Kidney capillary endothelial cell (primary cell): ENCODE measurements around the gene SHMT2.
"Not testable (repeated sequence)": the region's sequence is repeated elsewhere in the genome, so short reads cannot be mapped to it uniquely, and the experiment has no call there.

ENCODE experiments used
- DNase-seq: peaks from one replicate; pipeline ENCODE4 v3.0.0-alpha.2; 2018; ENCODE audit warnings: low spot score

Gene SHMT2

GRCh38 chr12:57266681-57267080 is 37.2 kb downstream of the SHMT2 start:
- DNase-seq = no peak

DNA sequence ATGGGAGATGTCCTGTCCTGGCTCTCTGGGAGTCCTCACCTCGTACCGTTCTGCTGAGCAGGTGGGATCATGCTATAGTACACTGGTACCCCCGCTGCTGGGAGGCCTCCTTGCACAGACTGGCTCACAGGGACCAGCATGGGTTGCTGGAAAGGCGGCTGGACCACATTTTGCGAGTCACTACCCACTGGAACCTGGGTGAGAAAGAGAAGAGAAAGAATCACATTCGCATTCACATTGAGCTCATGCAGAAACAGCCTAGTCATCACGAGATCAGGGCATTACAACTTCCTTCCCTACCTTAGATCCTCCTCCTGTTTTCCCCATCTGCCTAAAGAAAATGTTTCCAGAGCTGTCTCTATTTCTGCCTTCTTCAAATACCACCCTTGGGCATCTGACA is 38.8 kb downstream of the SHMT2 start:
- DNase-seq = no peak

- no peak for DNase-seq
Observed at GRCh38 chr12:57270966-57271470, 41.5 kb downstream of the SHMT2 start.

DNA sequence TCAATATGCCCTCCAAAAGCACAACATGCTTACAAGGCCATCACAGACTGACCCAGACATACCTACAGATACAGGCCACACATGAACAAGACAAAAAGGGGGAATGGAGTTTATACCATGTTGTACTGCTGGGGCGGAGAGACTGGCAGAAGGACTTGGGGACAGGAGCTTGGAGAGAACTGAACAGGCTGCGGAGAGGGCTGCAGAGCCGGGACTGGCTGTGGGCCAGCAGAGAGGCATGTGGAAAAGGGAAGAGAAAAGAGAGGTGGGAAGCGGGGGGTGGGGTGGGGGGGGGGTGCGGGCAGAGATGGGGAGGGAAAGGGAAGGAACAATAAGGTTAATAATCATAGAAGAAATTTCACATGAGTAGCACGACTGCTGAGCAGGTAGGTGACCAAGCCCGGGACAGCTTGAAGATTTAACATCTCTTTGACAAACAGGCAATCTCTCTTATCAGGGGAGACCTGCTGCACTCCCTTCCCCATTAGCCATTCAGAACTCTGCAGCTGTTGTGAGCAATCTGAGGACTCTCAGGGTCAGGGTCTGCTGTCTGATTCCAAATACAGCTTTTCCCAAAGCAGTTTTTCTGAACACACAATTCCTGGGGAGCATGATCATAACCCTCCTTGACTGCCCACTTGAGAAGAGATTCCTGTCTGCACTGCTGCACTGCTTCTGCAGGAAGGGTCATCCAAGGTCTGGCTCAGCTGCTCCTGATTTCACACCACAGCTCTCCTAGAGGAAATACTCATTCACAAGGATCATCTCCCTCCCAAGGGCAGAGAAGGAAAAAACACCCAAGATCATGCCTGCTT is 43.0 kb downstream of the SHMT2 start:
- DNase-seq = peak; percentile 56

GRCh38 chr12:57273516-57273915 is 44.0 kb downstream of the SHMT2 start:
- DNase-seq = no peak

DNA sequence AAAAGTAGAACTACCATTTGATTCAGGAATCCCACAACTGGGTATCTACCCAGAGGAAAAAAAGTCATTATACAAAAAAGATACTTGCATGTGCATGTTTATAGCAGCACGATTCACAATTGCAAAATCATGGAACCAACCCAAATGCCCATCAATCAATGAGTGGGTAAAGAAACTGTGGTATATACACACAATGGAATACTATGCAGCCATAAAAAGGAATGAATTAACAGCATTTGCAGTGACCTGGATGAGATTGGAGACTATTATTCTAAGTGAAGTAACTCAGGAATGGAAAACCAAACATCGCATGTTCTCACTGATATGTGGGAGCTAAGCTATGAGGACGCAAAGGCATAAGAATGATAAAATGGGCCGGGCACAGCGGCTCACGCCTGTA is 46.7 kb downstream of the SHMT2 start:
- not testable (repeated sequence) for DNase-seq

DNA sequence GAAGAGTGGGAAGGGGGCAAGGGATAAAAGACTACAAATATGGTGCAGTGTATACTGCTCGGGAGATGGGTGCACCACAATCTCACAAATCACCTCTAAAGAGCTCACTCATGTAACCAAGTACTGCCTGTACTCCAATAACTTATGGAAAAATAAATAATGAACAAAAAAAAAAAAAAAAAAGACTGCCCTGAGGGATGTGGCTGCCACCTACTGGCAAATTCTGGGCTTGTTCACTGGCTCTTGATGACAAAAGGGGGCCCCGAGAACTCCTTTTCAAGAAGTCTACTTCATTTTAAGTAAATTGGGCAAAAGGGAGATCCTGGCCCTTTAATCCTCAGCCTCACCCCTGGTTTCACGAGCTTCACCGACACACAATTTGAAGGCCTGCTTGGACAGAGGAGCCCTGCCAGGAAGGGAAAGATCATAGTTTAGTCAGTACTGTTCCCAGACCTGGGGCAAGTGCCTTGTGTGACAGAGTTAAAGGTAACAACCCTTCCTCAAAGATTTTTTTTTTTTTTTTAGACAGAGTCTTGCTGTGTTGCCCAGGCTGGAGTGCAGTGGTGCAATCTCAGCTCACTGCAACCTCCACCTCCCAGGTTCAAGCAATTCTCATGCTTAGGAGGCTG is 47.5 kb downstream of the SHMT2 start:
- DNase-seq = no peak

DNA sequence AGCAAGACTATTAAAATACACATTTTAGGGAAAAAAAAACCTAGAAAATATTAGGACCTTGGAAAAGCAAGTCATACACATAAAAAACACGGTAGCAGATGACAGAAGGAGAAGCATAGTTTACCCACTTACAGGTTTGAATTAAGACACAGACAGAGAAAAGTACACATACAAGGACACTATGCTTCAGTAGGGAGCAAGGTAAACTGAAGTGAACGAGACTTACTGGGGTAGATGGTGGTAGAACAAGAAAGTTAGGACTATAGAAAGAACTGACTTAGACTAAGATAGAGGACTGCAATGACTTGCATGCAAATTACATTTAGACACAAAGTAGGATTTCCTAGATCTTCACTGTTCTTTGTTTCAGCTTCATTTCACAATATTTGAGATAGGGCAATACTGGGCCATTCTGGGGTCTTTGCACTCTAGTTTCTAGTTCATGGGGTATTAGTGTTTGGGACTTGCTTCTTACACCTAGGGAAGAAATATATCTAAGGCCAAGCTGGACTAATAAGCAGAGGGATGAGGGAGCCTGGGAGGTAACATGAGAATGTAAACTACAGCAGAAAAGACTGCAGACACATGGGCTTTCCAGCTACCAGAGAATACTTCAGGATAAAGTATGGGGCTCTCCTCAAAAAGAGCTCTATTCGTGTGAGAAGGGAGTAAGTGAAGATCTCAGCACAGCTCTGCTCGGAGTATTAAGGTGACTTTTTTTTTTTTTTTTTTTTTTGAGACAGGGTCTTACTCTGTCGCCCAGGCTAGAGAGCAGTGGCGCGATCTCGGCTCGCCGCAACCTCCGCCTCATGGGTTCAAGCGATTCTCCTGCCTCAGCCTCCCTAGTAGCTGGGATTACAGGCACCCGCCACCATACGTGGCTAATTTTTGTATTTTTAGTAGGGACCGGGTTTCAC is 49.2 kb downstream of the SHMT2 start:
- no peak for DNase-seq

DNA sequence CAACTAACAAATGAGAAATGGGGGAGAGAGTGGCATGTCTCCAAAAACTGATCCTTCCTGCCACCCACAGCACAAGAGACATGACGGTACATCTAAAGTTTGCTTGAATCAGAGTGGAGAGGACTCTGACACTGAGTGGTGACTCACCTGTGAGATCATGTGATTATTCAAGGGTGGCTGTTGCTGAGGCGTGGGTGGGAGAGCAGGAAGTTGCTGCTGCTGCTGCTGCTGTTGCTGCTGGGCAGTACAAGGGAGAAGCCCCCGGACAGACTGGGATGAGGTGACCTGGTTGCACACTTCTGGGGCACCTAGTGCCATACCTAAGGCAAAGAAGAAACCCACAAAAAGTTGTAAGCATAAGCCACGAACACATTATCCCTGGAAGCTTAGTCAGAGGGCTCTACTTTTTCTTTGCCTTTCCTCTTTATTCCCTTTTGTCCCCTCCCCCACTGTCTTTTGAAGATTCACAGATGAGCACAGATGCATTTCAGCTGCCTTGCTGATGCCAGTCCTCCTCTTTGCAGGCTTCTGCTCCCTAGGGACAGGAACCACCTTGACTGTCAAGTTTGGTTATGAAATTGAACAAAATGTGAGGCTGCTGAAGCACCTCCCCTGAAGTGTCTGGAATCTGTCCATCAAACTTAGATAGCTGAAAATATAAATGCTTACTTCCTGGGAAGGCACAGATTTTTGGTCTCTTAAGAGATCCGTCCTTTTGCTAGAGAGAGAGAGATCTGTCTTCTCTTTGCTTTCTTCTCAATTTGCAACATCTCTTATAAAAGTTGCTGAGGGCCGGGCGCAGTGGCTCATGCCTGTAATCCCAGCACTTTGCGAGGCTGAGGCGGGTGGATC is 50.9 kb downstream of the SHMT2 start:
- DNase-seq = peak; percentile 85

- DNase-seq = not testable (repeated sequence)
Observed at GRCh38 chr12:57282073-57282472, 52.6 kb downstream of the SHMT2 start.
